HepG2 (cell line): ENCODE measurements around the gene ESPNL. TPM values are rescaled to one million over a fixed set of nuclear protein-coding genes. Genes with fewer than 3 reads are reported as not detected.

ENCODE experiments used
- ATF3 ChIP-seq: sonication (generic); formaldehyde crosslinking; IDR thresholded peaks from 2 replicates; pipeline ENCODE4 v1.4.0; 2020; ENCODE audit warnings: missing genetic modification reagents
- ETV5 ChIP-seq: IDR thresholded peaks from 2 replicates; pipeline ENCODE4 v1.6.1; 2018; ENCODE audit warnings: missing biosample characterization, missing genetic modification reagents, inconsistent platforms, borderline replicate concordance
- GLI4 ChIP-seq: sonication (generic); formaldehyde crosslinking; IDR thresholded peaks from 2 replicates; pipeline ENCODE4 v1.5.1; 2020; ENCODE audit warnings: missing genetic modification reagents, mild to moderate bottlenecking, moderate library complexity, borderline replicate concordance
- MEIS1 ChIP-seq: sonication (generic); formaldehyde crosslinking; IDR thresholded peaks from 2 replicates; pipeline ENCODE4 v1.9.0; 2021; ENCODE audit warnings: mild to moderate bottlenecking, missing genetic modification reagents, moderate library complexity, borderline replicate concordance
- MTERF4 ChIP-seq: sonication (generic); formaldehyde crosslinking; IDR thresholded peaks from 2 replicates; pipeline ENCODE4 v1.8.0; 2023; ENCODE audit warnings: mild to moderate bottlenecking, missing genetic modification reagents
- NR2C2 ChIP-seq: sonication (generic); formaldehyde crosslinking; IDR thresholded peaks from 2 replicates; pipeline ENCODE4 v1.4.0; 2020; ENCODE audit warnings: missing genetic modification reagents, mild to moderate bottlenecking, moderate library complexity, borderline replicate concordance
- REPIN1 ChIP-seq: sonication (generic); formaldehyde crosslinking; IDR thresholded peaks from 2 replicates; pipeline ENCODE4 v1.8.0; 2022; ENCODE audit warnings: missing genetic modification reagents, low read depth, mild to moderate bottlenecking, borderline replicate concordance
- RFX3 ChIP-seq: IDR thresholded peaks from 2 replicates; pipeline ENCODE4 v1.6.1; 2016; ENCODE audit warnings: missing biosample characterization, missing genetic modification reagents
- SMAD1 ChIP-seq: sonication (generic); formaldehyde crosslinking; IDR thresholded peaks from 2 replicates; pipeline ENCODE4 v1.4.0; 2020; ENCODE audit warnings: missing genetic modification reagents, low read depth, mild to moderate bottlenecking, borderline replicate concordance
- SRSF9 ChIP-seq: fragments of 200-400 bp; formaldehyde crosslinking; IDR thresholded peaks from 2 replicates; pipeline ENCODE4 v1.6.1; 2018; ENCODE audit warnings: borderline replicate concordance, mild to moderate bottlenecking, low read depth, low read length; ENCODE audit not compliant: insufficient read depth, poor library complexity, severe bottlenecking
- SUZ12 ChIP-seq: fragments of 150-350 bp; IDR thresholded peaks from 2 replicates; pipeline ENCODE4 v1.6.1; 2014; ENCODE audit warnings: low read depth, low read length
- ZBTB20 ChIP-seq: sonication (generic); formaldehyde crosslinking; IDR thresholded peaks from 2 replicates; pipeline ENCODE4 v1.8.1; 2023; ENCODE audit warnings: missing genetic modification reagents, low read depth, mild to moderate bottlenecking, borderline replicate concordance
- ZBTB25 ChIP-seq: IDR thresholded peaks from 2 replicates; pipeline ENCODE4 v1.6.1; 2018; ENCODE audit warnings: missing genetic modification reagents
- ZBTB26 ChIP-seq: IDR thresholded peaks from 2 replicates; pipeline ENCODE4 v1.6.1; 2016; ENCODE audit warnings: missing compliant biosample characterization, missing genetic modification reagents, borderline replicate concordance
- ZBTB37 ChIP-seq: sonication (generic); formaldehyde crosslinking; IDR thresholded peaks from 2 replicates; pipeline ENCODE4 v1.4.0; 2020; ENCODE audit warnings: mild to moderate bottlenecking, missing genetic modification reagents
- ZFP41 ChIP-seq: sonication (generic); formaldehyde crosslinking; IDR thresholded peaks from 2 replicates; pipeline ENCODE4 v1.4.0; 2020; ENCODE audit warnings: mild to moderate bottlenecking, missing genetic modification reagents, borderline replicate concordance
- ZFY ChIP-seq: sonication (generic); formaldehyde crosslinking; IDR thresholded peaks from 2 replicates; pipeline ENCODE4 v1.4.0; 2020; ENCODE audit warnings: missing genetic modification reagents
- ZNF280B ChIP-seq: sonication (generic); formaldehyde crosslinking; IDR thresholded peaks from 2 replicates; pipeline ENCODE4 v1.5.0; 2020; ENCODE audit warnings: missing genetic modification reagents, mild to moderate bottlenecking, borderline replicate concordance
- ZNF441 ChIP-seq: sonication (generic); formaldehyde crosslinking; IDR thresholded peaks from 2 replicates; pipeline ENCODE4 v1.7.0; 2021; ENCODE audit warnings: missing genetic modification reagents, borderline replicate concordance
- ZNF570 ChIP-seq: sonication (generic); formaldehyde crosslinking; IDR thresholded peaks from 2 replicates; pipeline ENCODE4 v1.4.0; 2020; ENCODE audit warnings: mild to moderate bottlenecking, missing genetic modification reagents, borderline replicate concordance
- ZNF674 ChIP-seq: sonication (generic); formaldehyde crosslinking; IDR thresholded peaks from 2 replicates; pipeline ENCODE4 v1.5.0; 2020; ENCODE audit warnings: low read depth, mild to moderate bottlenecking, missing genetic modification reagents
- ZNF703 ChIP-seq: sonication (generic); formaldehyde crosslinking; IDR thresholded peaks from 2 replicates; pipeline ENCODE4 v1.5.1; 2020; ENCODE audit warnings: missing genetic modification reagents, mild to moderate bottlenecking, moderate library complexity, borderline replicate concordance
- ZZZ3 ChIP-seq: sonication (generic); formaldehyde crosslinking; IDR thresholded peaks from 2 replicates; pipeline ENCODE4 v1.4.0; 2020; ENCODE audit warnings: missing genetic modification reagents, mild to moderate bottlenecking, borderline replicate concordance
- polyA plus RNA-seq, 8 experiments: library from polyadenylated mRNA; depleted of rRNA in 3 of 8; stranded (reverse) in 7 of 8; unstranded in 1 of 8; fragments of >200 nt; fragmentation: Illumina TruSeq in 4 of 8; extraction: Trizol in 4 of 8; gene quantifications; 2 replicates each; pipeline versions ENCODE4 v1.2.1 to v1.2.3, GENCODE V29; 2011 to 2016; ENCODE audit warnings: low read depth in 4 of 8, missing spikeins in 1 of 8, mixed read lengths in 1 of 8; ENCODE audit not compliant: insufficient read depth in 1 of 8
- total RNA-seq, 5 experiments: library from RNA; depleted of rRNA; stranded (reverse); fragments of >200 nt; fragmentation: Illumina TruSeq; extraction: Trizol; gene quantifications; 2 replicates each; pipeline ENCODE4 v1.2.3, GENCODE V29; 2016; ENCODE audit warnings: low read depth in 1 of 5

The ESPNL gene
- total and polyA plus RNA-seq, 2 of the 13 experiments (the other 11 are each of a cell fraction or from before 2014, with no cell fraction given): 0.45 to 0.80 TPM

- 0 out of 2 replicates have a peak, but pooled peaks have one; percentile 73 for TF ChIP-seq REPIN1
- no peak for TF ChIP-seq ZZZ3 (CRISPR knock-in tag)
- TF ChIP-seq MTERF4 (CRISPR knock-in tag): no peak
- peak; percentile 91 for TF ChIP-seq ETV5 (CRISPR knock-in tag)
- TF ChIP-seq SRSF9: no peak
- TF ChIP-seq ZNF441 (CRISPR knock-in tag): no peak
- no peak for TF ChIP-seq GLI4 (CRISPR knock-in tag)
- TF ChIP-seq ZNF674: no peak
- no peak for TF ChIP-seq ZFY (CRISPR knock-in tag)
- no peak for TF ChIP-seq SUZ12
- TF ChIP-seq ZNF703 (CRISPR knock-in tag): 0 out of 2 replicates have a peak, but pooled peaks have one; percentile 56
- no peak for TF ChIP-seq SMAD1 (CRISPR knock-in tag)
- TF ChIP-seq MEIS1 (CRISPR knock-in tag): peak; percentile 54; the same call in 1 of the 2 replicates
- TF ChIP-seq ZBTB37 (CRISPR knock-in tag): no peak
- no peak for TF ChIP-seq ZFP41 (CRISPR knock-in tag)
- no peak for TF ChIP-seq ZBTB26 (CRISPR knock-in tag)
- TF ChIP-seq ZNF280B: no peak
- TF ChIP-seq RFX3 (CRISPR knock-in tag): peak; percentile 49; the same call in 1 of the 2 replicates
- peak; percentile 59; the same call in 1 of the 2 replicates for TF ChIP-seq NR2C2 (CRISPR knock-in tag)
- TF ChIP-seq ATF3 (CRISPR knock-in tag): no peak
- TF ChIP-seq ZBTB20 (CRISPR knock-in tag): peak; percentile 88
- no peak for TF ChIP-seq ZNF570
- peak; percentile 96 for TF ChIP-seq ZBTB25 (CRISPR knock-in tag)
These were observed 20.2 kb upstream of the ESPNL start (continued) for GRCh38 chr2:238079874-238080327.
